Activated CD4-positive, alpha-beta T cell treated with anti-CD3 and anti-CD28 coated beads, Interleukin-2, amount 50 U/mL, for 4 hours (primary cell): Measurements from ENCODE around the gene UBE2R2.
"Not testable (repeated sequence)": the region's sequence is repeated elsewhere in the genome, so short reads cannot be mapped to it uniquely, and the experiment has no call there.

ENCODE experiments used
- DNase-seq, 2 experiments: peaks; one replicate each; pipeline ENCODE4 v3.0.0-alpha.2; 2020

UBE2R2 gene

DNA sequence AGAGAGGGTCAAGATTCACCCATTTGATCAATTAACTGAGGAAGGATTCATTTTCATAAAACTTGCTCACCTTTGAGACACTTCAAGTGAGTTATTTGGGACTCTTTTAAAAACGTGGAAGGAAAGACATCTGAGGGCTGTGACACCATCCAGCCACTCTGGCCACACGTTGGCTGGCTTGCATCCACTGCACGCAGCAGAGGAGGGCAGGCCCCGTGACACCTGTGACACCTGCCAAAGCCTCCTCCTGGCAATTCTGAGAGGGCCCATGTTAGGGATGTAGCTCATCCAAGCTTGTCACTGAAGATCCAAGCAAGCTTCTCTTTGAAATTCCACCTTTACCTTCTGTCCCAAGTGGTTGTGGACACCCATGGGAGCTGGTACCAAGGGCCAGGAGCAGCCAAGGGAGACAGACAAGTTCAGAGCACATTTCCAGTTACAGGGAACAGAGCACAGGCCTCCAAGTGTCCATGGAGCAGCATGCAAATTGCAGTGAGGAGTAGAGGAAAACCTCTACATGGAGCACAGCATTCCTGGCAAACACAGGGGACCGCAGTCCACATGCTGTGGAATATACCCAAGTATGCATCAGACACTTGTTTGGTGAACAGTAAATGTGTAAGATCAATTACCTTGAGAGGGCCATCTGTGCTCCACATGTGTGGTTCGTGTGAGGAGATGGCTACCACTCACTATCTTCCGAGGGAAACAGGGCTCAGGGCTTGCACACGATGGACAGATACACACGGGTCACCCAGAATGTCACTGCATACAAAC lies 16.8 kb upstream of the UBE2R2 start:
- no peak for DNase-seq

DNA sequence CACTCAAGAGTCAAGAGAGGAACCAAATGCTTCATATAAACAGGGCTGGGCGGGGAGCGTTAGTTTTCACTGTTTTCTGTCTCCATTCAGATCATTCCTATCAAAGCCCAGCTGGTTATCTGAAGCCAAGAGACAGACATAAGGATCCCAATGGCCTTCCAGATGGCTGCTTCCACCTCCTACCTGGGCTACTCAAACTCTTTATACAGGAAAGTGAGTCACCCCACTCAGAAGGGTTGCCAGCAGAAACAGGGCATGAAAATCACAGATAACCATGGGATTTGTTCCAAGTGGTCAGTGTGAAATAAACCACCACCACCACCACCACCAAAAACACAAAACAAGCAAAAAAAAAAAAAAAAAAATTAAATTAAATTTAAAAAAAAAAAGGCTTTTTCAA lies 16.1 kb upstream of the UBE2R2 start:
- no peak for DNase-seq

DNA sequence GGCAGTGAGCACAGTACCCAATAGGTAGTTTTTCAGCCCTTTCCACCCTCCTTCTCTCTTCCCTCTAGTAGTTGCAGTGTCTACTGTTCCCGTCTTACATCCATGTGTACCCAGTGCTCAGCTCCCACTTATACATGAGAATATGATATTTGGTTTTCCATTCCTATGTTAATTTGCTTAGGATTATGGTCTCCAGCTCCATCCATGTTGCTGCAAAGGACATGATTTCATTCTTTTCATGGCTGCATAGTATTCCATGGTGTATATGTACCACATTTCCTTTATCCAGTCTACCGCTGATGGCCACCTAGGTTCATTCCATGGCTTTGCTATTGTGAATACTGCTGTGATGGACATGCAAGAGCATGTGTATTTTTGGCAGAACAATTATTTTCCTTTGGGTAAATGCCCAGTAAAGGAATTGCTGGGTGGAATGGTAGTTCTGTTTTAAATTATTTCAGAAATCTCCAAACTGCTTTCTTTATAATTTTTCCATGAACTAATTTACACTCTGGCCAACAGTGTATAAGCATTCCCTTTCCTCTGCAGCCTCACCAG lies 14.9 kb upstream of the UBE2R2 start:
- not testable (repeated sequence) for DNase-seq

DNA sequence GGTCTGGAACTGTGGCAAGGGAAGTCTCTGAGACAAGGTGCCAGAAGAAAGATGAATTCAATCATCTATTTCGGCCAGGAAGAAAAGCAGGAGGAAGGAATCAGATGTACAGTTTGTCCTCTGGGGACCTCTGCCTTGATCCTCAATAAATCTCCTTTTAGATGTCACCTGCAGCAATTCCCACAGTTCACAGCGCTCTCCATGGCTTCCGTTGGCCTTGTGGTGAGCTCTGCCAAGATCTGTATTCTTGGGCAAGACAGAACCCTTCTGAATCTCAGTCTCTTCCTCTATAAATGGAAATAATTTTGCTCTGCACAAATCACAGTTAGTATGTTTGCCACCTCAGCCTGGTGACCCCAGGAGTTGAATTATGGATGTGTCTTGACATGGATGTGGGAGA lies 12.8 kb upstream of the UBE2R2 start:
- DNase-seq: not testable (repeated sequence)

DNA sequence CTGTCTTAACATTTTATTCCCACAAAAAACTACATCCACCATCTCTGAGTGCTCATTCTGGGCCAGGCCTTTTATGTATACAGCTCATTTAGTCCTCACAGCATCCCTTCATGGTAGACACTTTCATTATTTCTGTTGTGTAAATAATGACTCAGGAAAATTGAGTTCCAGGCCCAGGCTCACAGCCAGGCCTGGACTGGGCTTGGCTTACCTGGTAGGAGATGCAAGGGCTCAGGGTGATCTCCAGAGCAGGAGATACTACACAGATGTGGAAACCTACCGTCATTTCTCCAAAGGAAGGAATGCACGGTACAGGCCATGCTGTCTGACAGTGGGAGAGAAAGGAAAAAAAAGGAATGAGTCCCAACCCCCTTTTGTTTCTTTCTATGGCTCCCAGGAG lies 9.8 kb upstream of the UBE2R2 start:
- not testable (repeated sequence) for DNase-seq

DNA sequence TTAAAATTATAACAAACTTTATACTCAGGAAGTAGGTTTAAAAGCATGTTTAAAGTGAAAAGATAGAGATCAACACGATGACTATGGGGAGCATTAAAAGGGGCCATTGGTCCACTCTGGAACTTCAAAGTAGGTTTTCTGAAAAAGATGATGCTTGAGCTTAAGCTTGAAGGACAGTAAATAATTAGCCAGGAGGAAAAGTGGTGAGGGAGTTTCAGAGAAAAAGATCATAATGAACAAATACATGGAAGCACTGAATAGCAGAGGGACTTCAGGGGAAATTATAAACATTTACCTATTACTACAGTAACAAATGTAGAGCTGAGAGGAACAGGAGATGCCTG lies 8.0 kb upstream of the UBE2R2 start:
- DNase-seq: not testable (repeated sequence)

DNA sequence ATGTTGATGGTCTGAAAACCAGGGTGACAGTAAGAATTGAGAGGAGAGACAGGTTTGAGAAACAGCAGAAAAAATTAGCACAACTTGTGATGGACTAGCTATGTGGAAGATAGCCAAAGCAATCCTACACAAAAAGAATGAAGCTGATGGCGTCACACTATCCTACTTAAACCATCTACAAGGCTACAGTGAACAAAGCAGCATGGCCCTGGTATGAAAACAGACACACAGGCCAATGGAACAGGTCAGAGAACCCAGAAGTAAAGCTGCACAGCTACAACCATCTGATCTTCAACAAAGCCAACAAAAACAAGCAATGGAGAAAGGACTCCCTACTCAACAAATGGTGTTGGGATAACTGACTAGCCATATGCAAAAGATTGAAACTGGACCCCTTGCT lies 7.5 kb upstream of the UBE2R2 start:
- no peak for DNase-seq

DNA sequence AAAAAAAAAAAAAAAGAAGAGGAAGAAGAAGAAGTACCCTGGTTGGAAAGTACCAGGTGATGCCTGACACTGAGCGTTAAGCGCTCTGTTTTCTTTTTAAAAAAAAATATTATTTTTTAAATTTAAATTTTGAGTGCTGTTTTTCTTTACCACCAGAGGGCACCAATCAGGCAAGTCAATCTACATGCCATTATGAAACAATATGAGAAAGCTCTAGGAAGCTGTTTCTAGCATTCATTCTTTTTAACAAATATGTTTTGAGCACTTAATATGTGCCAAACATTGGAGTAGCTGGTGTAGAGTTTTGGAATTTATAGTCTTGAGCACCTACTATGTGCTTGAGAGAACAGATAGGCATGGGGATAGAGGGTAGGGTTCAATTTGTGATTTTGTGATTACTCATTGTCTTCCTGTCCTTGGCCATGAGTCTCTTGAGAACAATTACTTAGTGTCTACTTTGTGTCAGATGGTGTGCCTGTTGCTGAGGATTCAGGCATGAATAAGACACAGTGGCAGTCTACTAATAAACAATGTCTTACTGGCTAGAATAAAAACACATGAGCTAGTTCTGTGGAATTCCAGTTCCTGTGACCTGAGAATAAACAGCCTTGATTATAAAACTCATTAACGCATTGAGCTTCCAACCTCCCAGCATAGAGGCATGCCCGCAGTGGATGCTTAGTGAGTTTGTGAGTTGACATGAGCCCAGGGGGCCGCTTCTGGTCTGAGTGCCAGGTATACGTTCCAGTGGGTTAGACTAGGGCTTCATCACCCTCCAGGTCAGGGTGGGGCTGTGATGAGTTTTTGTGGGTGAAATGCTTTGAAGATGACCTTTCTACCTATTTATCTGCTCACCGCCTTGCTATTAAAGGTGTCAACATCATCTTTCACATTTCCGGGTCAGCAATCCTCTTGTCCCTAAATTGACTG lies 3.0 kb upstream of the UBE2R2 start:
- no peak for DNase-seq

DNA sequence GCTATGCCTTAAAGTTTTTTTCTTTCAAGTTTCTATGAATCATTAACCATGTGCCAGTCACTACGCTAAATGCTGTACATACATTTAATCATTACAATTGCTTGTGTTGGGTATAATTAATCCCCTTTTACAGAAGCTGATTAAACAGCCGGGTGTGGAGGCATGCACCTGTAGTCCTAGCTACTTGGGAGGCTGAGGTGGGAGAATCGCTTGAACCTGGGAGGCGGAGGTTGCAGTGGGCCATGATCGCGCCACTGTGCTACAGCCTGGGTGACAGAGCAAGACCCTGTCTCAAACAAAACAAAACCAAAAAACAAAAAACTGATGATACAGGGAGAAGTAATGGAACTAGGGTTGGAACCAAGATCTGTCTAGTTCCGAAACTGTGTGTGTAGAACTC lies 1.2 kb upstream of the UBE2R2 start:
- DNase-seq: no peak

DNA sequence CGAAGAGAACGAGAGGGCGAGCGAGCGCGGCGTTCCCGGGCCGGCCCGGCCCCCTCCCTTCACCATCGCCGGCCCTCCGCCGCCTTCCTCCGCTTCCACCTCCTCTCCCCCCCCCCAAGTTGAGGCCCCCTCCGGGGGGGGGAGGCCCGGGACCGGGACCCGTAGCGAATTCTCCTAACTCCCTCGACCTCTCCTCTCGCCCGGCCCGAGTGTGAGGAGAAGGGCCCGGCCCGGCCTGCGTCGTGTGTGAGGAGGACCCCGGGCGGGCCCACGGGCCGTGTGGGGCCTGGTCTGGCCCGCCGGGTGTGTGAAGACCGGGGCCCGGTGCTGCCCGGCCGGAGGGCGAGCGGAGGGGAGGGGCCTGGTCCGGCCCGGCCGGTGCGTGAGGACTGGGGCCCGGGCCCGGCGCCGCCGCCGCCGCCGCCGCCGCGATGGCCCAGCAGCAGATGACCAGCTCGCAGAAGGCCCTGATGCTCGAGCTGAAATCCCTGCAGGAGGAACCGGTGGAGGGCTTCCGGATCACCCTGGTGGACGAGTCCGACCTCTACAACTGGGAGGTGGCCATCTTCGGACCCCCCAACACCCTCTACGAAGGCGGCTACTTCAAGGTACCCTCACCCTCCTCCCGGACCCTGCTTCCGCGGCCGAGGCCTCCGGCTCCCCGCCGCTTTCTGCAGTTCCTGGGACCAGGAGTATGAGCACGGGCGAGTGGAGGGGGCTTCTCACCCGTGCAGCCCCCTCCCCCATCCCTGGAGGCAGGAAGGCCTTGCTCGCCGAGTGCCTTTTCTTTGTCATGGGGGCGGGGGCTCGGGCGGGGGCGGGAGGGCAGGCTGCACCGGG lies 587 bp downstream of the UBE2R2 start:
- peak; percentile 19 to 44 for DNase-seq

DNA sequence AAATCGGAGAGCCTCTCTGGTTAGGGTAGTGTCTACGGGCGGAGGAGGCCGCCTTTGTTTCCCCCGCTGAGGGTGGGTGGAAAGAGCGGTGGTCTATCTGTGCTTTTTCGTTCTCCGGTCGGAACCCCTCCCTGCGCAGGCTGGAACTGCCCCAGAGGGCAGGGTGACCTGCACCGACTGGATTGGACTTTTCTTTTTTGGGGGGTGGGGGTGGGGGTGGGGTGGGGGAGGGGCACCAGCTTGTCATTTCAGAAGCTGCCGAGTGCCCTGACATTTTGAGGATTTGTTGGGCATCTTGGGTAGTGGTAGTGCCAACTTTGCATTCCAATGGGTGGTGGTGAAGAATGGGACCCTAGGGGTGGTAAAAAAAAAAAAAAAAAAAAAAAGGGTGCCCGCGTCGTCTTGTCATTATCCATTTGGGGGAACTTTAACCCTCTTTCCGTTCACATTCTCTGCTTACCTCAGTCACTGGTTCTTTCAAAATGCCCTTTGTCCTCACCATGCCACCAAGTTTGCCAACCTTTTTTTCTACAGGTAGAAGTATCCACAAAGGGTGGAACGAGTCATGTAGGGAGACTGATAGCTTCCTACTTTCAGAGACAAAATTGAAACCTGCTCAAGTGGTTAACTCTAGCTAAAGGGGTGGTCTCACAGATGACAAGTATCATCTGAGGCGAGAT lies 1.3 kb downstream of the UBE2R2 start:
- DNase-seq: peak in 1 of 2 experiments; percentile 46

DNA sequence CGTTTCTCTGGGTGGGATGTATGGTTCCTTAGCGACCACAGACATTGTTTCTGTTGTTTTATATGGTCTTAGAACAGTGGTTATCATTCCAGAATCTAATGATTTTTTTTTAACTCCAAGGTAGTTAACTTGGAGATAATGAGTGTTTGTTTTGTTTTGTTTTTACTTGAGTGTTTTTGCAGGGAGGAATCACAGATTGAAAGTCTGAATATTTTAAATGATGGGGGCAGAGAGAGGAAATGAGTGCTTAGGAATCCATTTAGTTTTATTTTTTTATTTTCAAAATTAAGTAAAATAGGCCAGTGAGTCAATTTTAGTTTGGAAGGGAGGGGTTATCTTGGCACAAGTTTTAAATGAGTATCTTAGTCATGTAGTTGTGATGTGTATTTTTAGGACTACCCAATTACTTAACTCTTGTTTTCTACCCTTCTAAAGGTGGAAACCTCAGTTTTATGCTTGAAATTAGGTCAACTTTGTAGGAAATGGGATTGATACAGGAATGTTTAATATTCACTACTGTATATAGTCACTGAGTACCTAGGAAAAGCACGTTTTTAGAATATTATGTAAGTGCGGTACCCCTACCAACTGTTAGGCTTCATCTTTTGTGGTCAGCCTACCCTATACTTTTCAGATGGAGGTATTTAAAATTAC lies 2.0 kb downstream of the UBE2R2 start:
- no peak for DNase-seq

DNA sequence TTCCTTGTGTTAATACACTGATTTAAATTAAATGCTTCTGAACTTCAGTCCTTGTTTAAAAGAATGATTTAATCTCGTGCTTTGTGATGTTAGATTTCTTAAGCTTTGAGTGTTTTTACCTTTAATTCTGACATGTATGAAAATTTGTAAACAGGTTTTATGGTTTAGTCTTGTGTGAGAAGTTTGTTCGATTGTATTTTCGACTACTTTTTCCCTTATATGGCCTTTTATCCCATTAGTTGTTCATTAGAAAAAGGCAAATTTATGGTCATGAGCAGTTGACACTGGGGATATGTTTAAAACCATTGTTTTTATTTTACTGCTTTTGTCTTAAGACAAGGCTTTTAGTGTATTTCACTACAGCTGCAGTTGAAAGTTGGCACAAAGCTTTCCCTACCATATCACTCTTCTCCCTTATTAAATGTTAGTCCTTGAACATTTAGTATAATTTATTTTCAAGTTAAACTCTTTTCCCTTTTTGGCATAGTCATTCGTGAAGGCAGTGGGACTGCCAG lies 3.3 kb downstream of the UBE2R2 start:
- no peak for DNase-seq

DNA sequence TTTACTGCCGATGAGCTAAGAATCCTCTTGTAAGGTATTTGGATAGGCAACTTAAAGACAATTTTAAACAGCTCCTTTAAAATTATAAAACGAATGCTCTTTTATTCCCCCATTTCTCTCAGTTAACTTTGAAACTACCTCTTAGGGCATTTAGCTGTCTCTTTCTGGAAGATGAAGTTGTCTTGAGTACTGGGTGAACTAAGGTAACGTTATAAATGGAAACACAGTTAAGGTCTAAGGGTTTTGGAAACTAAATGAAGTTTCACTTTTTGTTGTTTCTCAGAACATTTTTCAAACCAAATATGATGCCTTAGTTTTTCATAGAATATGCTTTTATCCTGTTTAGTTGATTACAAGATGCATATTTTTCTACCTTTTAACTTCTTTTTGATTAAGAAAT lies 6.8 kb downstream of the UBE2R2 start:
- DNase-seq: no peak

DNA sequence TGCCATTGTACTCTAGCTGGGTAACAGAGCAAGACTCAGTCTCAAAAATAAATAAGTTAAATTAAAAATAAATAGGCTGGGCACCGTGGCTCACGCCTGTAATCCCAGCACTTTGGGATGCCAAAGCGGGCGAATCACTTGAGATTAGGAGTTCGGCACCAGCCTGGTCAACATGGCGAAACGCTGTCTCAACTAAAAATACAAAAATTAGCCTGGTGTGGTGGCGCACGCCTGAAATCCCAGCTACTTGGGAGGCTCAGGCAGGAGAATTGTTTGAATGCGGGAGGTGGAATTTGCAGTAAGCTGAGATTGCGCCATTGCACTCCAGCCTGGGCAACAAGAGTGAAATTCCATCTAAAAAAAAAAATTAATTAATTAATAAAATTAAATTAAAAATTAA lies 10.3 kb downstream of the UBE2R2 start:
- DNase-seq: not testable (repeated sequence)

DNA sequence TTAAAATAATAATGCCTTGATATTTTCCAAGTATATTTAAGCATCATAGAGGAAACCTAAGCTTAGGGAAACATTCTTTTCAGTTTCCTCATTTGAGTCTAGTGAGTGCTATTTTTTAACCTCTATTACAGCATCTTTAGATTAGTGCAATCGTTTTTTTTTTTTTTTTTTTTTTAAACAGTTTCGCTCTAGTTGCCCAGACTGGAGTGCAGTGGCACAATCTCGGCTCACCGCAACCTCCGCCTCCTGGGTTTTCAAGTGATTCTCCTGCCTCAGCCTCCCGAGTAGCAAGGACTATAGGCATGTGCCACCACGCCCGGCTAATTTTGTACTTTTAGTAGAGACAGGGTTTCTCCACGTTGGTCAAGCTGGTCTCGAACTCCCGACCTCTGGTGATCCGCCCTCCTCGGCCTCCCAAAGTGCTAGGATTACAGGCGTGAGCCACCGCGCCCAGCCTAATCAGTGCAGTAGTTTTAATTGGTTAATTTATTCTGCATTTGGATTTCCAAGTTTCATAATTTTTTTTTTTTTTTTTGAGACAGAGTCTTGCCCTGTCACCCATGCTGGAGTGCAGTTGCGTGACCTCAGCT lies 12.8 kb downstream of the UBE2R2 start:
- not testable (repeated sequence) for DNase-seq

DNA sequence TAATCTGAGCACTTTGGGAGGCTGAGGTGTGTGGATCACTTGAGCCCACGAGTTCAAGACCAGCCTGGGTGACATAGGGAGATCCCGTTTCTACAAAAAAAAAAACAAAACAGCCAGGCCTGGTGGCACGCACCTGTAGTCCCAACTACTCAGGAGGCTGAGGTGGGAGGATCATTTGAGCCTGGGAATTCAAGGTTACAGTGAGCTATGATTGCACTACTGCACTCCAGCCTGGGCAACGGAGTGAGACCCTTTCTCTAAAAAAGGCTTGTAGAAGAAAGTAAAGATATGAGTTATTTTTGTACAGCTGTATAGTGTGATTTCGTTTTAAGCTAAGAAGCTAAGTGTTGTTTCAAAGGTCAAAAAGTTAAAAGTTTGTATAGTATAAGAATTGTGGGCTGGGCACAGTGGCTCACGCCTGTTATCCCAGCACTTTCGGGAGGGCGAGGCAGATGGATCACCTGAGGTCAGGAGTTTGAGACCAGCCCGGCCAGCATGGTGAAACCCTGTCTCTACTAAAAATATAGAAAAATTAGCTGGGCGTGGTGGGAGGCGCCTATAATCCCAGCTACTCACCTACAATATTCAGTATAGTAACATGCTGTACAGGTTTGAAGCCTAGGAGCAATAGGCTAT lies 18.8 kb downstream of the UBE2R2 start:
- no peak for DNase-seq

DNA sequence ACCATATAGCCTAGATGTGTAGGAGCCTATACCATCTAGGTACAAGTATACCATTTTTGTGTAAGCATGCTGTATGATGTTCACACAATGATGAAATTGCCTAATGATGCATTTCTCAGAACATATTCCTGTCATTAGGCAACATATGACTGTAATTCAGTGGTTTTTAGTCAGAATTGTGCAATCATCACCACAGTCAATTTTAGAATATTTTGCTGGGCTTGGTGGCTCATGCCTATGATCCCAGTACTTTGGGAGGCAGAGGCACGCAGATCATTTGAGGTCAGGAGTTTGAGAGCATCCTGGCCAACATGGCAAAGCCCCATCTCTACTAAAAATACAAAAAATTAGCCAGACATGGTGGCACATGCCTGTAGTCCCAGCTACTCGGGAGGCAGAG lies 19.3 kb downstream of the UBE2R2 start:
- not testable (repeated sequence) for DNase-seq

DNA sequence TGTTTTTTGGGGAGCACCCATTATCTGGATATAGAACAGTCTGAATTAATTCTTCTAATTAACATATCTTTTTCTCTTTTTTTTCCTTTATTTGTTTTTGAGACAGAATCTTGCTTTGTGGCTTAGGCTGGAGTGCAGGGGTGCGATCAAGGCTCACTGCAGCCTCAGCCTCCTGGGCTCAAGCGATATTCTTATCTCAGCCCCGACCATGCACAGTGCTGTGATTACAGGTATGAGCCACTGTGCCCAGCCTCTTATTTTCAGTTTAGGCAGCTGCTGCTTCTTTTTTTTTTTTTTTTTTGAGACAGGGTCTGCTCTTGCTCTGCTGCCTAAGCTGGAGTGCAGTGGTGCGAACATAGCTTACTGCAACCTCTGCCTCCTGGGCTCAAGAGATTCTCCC lies 20.2 kb downstream of the UBE2R2 start:
- no peak for DNase-seq

DNA sequence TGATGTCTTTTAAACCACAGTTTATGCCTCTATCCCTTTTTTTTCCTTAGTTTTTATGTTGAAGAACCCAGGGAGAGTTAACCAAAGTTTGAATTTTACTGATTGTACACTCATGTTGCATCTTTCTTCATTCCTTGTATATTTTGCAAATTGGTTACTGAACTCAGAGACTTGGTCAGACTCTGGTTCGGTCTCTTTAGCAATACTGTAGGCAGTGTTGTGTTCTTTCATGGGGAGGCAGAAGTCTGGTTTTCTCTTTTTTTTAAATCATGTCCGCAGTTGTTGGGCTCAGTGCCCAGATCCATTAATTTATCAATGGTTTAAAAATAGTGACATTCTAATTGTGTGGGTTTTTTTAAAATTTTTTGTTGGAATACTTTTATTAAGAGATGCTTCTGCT lies 23.4 kb downstream of the UBE2R2 start:
- DNase-seq: no peak
